Activated CD4-positive, alpha-beta T cell treated with anti-CD3 and anti-CD28 coated beads, Interleukin-2, amount 50 U/mL, for 16 hours (primary cell): Measurements from ENCODE around the gene MYO10.
"Not testable (repeated sequence)": the region's sequence is repeated elsewhere in the genome, so short reads cannot be mapped to it uniquely, and the experiment has no call there.

ENCODE experiments used
- DNase-seq: peaks from one replicate; pipeline ENCODE4 v3.0.0-alpha.2; 2020

The MYO10 gene

DNA sequence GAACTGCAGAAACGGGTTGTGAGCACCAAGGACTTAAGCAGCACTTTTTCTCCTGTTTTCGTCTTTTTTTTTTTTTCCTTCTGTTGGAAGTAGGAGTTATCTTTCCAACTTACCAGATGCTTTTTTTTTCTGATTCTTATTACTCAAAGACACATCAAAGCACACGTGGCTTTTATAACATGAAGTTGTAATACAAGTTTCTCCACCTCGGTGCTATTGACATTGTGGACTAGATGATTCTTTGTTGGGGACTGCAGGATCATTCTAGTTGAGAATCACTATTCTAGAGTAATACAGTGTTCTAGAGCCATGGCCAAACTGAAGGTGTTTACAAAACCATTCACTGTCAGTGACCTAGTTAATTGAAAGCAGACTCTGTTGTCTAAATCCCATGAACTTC lies 51.5 kb downstream of the MYO10 start:
- DNase-seq = no peak

DNA sequence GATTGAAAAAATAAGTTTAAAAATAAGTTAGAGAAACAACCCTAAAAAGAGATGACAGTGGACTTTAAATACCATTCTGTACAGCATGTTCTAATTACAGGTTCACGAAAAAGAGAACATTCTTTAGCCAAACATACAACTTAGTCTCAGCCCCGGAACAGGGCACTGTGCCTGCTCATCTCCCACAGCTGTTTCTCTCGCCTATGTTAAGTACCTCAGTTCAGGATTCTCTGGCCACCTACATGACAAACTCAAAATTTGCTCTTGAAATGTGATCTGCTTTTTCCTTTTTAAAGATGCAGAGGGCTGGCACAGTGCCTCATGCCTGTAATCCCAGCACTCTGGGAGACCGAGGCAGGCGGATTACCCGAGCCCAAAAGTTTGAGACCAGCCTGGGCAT lies 52.3 kb downstream of the MYO10 start:
- no peak for DNase-seq

- DNase-seq = no peak
These were observed 52.9 kb downstream of the MYO10 start for GRCh38 chr5:16883176-16883575.

GRCh38 chr5:16881251-16881650 lies 54.8 kb downstream of the MYO10 start:
- no peak for DNase-seq

GRCh38 chr5:16880547-16880946 lies 55.5 kb downstream of the MYO10 start:
- DNase-seq = no peak

DNA sequence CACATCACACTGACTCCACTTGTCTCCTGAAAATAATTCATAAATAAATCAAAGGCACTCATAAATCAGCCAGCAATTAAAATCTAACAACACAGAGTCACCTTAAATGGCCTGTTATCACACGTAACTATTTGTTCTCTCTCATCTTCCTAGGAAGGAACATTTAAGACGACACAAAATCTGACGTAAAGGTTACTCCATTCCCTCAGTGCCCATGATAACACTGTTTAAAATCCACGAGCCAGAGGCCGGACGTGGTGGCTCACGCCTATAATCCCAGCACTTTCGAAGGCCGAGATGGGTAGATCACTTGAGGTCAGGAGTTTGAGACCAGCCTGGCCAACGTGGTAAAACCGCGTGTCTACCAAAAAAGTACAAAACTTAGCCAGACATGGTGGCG lies 56.4 kb downstream of the MYO10 start:
- DNase-seq = no peak

DNA sequence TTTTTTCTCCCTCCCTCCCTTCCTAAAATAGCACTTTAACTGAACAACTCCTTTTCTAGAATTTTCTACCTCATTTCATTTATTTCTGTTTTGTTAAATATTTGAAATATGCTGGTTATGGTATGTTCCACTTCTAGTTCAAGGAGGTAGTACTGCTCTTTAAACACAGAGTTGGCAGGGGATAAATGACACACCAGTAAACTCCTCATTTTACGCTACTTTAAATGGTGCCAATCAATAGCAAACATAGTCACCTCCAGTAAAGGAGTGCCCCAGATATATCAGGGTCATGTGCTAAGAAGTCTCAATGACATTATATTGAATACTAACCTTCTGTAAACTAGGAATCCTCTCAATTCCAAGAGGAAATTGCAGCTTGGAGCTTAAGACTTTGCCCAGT lies 56.9 kb downstream of the MYO10 start:
- no peak for DNase-seq

DNA sequence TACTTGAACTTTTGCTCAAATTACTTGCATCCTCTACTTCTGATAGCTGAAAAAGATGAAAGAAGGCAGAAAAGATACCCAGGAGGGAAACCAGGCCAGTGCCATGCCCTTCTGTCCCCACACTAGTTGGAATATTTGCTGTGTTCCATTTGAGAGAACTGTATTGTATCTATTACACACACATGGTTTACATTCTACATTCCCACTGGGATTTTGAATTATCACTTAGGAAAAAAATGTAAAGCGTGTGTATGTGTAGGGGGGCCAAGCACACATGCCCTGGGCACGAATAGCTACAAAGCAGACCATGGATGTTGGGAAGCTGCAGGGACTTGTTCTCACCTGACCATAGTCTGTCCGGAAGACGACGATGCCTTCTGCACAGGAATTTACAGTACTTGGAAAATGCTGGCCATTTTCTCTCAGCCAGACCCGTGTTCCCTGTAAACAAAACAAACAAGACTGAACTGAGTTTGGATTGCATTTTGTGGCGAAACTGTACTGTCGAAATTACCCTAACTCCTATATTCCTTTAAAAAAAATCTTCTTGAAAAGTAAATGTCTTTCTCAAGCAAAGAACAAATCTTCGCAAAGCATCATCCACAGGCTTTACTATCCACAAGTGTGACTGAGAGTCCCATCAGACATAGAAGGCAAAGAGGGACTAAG lies 58.7 kb downstream of the MYO10 start:
- no peak for DNase-seq

- DNase-seq = not testable (repeated sequence)
These were observed 61.7 kb downstream of the MYO10 start for GRCh38 chr5:16874424-16874823.

- DNase-seq = no peak
These were observed 64.2 kb downstream of the MYO10 start for GRCh38 chr5:16871746-16872339.

DNA sequence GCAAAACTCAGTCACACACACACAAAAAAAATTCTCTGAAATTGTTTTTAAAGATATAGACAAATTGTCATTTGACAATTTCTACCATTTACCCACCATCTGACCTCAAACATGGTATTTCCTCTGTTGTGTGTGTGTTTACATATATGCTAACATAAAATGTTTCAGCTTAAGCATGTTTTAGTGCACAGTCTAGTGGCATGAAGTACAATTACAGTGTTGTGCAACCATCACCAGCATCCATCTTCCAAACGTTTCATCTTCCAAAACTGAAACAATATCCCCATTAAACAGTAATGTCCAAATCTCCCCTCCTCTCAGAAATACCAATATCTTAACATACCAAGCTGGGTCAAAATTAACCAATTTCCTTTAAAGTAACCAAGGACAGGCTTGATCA lies 65.2 kb downstream of the MYO10 start:
- DNase-seq = no peak

DNA sequence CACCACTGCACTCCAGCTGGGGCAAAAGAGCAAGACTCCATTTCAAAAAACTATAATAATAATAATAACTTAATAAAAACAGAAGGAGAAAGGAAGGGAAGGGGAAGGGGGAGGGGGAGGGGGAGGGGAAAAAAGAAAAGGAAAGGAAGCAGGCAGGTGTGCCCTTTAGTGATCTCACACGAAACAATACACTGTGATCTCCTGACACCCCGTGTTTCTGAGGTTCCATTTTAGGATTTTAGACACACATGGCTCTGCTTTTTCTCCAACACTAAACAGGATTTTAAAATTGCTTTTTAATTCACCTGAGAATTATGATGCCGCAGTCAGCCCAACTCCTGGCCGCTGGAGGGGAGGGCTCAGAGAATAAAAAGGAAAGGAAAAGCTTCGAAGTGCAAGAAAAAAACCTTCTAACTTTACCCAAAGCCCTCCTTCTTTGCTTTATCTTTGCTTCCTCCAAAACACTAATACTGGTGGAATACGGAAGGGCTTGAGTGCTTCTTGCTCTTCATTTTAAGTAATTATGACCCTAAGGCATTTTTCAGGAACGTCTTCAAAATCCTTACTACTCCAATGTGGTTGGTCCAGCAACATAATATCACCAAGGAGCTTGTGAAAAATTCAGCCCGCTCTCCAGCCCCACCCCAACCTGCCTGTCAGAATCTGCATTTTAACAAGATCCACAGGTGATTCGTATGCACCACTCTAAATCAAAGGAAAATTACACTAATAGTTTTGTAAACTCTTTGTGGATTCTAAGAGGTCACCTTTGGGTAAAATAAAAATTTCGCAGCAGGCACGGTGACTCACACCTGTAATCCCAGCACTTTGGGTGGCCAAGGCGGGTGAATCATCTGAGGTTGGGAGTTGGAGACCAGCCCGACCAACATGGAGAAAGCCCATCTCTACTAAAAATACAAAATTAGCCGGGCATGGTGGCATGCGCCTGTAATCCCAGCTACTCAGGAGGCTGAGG lies 66.0 kb downstream of the MYO10 start:
- DNase-seq = no peak

DNA sequence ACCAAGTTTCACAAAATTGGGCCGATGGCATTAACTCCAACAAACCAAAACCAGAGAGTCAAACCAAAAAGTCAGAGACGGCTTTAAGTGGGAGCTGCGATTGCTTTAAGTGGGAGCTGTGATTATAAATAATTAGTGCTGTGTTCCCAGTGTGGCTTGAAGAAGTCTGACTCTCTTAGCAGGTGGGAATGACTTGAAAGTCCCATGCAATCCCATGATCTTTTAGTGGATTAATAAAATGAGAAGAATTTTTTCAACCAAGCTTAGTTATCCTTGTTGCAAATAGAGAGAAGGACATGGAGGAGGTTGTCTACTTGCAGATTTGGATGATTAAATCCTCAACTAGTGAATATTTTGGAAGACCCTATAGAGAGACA lies 68.5 kb downstream of the MYO10 start:
- no peak for DNase-seq

DNA sequence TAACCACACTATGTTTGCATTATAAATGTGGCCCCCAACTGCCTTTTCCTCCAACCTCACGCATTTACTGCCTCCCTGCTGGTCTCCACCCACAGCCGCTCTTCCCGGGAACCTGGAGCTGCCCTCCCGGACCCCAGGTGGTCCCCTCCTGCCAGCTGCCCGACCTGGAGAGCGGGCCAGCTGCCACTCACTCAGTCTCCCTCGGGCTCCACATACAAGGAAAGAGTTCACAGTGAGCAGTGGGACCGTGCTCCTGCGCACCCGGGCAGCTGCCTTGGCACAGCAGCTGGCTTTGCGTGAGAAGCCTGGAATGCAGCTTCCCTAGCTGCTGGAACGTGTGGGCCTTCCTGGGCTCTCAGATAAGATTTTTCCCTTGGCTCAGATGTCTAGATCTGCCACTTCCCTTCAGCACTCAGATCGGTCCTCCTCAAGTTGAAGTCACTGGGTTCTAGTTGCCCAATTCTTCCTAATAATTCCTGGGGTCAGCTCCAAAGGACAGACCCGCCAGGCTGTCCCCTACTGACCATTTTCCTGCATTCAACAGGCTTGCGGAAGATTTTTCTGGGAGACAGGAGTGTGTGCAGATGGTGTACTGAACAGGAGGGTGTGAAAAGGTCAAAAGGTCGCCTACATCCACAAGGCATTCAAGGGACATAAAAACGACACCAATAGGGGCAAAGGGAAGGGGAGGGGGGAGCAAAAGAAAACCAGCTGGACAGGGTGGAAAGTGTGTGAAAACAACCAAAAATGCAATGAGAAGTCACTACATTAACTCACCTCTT lies 69.1 kb downstream of the MYO10 start:
- no peak for DNase-seq

DNA sequence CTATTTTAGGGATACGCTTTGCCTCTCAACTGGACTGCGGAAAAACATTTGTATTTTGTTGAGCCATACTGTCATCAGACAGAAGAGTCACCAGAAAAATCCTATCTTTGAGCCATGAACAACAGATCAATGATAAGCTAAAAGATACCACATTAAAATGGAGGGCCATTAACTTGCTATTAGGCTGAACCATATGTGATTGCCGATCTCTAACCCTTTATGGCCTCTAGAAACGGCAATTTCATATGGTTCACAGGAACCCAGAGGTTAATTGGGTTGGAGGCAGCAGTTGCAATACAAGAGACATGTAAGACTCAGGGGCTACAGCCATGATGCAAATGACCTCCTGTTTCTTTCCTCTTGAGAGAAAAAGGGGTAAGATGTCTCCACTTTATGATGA lies 69.8 kb downstream of the MYO10 start:
- no peak for DNase-seq

GRCh38 chr5:16865151-16865550 lies 70.9 kb downstream of the MYO10 start:
- no peak for DNase-seq

DNA sequence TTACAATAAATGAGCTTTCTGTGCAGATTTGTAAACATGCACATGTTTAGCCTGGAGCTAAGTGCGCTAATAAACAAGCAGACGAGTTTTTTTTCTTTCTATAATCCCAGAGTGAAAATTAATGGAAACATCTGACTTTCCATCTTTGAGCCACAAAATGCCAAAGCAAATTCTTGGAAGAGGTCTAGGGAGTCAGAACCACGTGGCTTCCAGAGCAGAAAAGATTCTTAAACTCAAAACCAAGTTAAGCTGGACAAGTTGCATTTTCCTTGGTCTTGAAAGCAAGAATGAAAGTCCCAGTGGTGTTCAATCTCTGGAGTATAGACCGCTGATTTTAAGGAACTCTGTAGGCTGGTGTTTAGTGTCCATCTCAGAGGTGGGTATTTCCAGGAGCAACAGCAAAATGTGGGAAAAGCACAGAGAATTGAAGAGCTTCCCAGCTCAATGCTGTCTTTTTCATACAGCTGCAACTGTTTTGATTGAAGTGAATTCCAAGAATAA lies 71.4 kb downstream of the MYO10 start:
- no peak for DNase-seq

DNA sequence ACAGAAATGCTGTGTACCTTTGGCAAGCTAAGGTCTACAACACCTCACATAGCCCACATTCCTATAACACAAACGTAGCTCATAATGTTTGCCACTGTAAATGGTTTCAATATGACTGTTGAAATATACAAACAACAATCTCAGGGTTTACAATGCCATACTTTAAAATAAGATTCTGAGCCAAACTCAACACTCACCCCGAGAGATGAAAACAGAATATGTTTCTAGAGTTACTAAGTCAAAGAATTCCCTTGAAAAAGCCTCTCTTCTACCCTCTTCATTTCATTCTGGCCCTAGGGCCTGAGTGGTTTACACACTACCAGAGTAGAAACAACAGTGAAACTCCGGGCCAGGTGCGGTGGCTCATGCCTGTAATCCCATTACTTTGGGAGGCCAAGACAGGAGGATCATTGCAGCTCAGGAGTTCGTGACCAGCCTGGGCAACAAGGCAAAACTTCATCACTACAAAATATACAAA lies 72.6 kb downstream of the MYO10 start:
- no peak for DNase-seq

GRCh38 chr5:16862777-16863176 lies 73.3 kb downstream of the MYO10 start:
- no peak for DNase-seq

- DNase-seq = no peak
These were observed 76.7 kb downstream of the MYO10 start for GRCh38 chr5:16859346-16859745.

- DNase-seq = no peak
These were observed 77.9 kb downstream of the MYO10 start for GRCh38 chr5:16858151-16858550.

- DNase-seq = no peak
These were observed 78.5 kb downstream of the MYO10 start for GRCh38 chr5:16857635-16858034.

GRCh38 chr5:16856531-16856930 lies 79.6 kb downstream of the MYO10 start:
- DNase-seq = no peak
